NCI-H2227 treated with DMSO at 0.1 percent for 48 hours (cell line): ENCODE results near the gene ABCA7.

Experiments used
- DNase-seq: peaks from one replicate; lab custom pipeline; 2025; lab: John Stamatoyannopoulos, UW

ABCA7 gene

GRCh38 chr19:1057176-1057855, 17.4 kb downstream of the ABCA7 start:
- no peak for DNase-seq

GRCh38 chr19:1058112-1058511, 18.2 kb downstream of the ABCA7 start:
- no peak for DNase-seq

GRCh38 chr19:1060689-1061088, 20.8 kb downstream of the ABCA7 start:
- no peak for DNase-seq

- no peak for DNase-seq
These were observed 22.1 kb downstream of the ABCA7 start for GRCh38 chr19:1061987-1062386.

GRCh38 chr19:1062387-1063029, 22.6 kb downstream of the ABCA7 start:
- DNase-seq = no peak

GRCh38 chr19:1063030-1063908, 23.4 kb downstream of the ABCA7 start:
- DNase-seq = no peak

GRCh38 chr19:1063909-1064660, 24.2 kb downstream of the ABCA7 start:
- no peak for DNase-seq

- no peak for DNase-seq
These were observed 25.0 kb downstream of the ABCA7 start for GRCh38 chr19:1064661-1065605.

GRCh38 chr19:1065606-1066109, 25.8 kb downstream of the ABCA7 start:
- no peak for DNase-seq

- DNase-seq = no peak
These were observed 26.4 kb downstream of the ABCA7 start for GRCh38 chr19:1066251-1066747.

- DNase-seq = no peak
These were observed 26.9 kb downstream of the ABCA7 start, which contains the start of gene ARHGAP45 for GRCh38 chr19:1066748-1067340. Gene ARHGAP45, plus strand, starts transcription at chr19:1067167. Its CDS starts 239 bp downstream, at chr19:1067406.

GRCh38 chr19:1067341-1067957, 27.5 kb downstream of the ABCA7 start:
- no peak for DNase-seq

- no peak for DNase-seq
These were observed 28.4 kb downstream of the ABCA7 start for GRCh38 chr19:1068009-1069001.

- DNase-seq = no peak
These were observed 29.3 kb downstream of the ABCA7 start for GRCh38 chr19:1069009-1069779.

- DNase-seq = no peak
These were observed 30.6 kb downstream of the ABCA7 start for GRCh38 chr19:1070576-1070930.

- DNase-seq = no peak
These were observed 31.3 kb downstream of the ABCA7 start for GRCh38 chr19:1070931-1071791.
